Measurements from ENCODE around the gene EN1. TPM values are rescaled to one million over a fixed set of nuclear protein-coding genes. Genes with fewer than 3 reads are reported as not detected.

Gene EN1
- total and polyA plus RNA-seq, 2 of the 13 experiments (the other 11 are each of a cell fraction or from before 2014, with no cell fraction given), result not detected

DNA sequence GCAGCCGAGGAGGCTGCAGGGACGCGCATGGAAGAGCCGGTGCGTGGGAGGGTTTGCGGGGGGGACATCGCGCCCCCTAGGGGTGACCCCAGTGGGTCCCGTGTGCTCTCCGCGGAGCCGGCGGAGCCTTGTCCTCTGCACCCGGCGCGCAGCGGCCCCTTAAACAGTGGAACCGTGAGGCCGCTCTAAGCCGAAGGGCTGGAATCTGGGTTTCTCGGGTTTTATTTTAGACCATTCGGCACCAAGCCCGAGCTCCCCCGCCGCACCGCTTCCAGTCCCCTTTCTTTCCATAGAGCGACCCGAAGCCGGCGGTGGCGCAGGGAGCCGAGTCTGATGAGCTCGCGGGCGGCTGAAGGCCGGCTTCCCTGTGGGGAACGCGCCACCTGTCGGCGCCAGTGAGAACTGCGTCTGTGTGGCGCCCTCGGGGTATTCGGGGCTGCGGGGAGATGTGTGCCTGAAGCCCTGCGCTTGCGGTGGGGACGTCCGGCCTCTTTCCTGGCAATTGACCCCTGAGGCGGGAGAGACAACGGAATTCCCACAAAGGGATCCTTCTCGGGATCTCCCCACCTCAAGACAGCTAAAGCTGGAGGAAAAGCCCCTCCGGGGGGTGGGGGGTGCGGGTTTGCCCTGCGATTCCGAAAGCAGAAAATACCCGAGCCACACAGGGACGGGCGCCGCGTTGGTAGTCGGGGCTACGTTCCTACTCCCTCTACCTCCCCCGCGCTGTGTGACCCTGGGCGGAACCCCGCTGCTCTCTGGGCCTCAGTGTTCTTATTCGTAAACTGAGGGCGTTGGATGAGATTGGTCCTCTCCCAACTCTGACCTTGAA, 8.2 kb upstream of the EN1 start (continued):
- TF ChIP-seq, protein P1, sequence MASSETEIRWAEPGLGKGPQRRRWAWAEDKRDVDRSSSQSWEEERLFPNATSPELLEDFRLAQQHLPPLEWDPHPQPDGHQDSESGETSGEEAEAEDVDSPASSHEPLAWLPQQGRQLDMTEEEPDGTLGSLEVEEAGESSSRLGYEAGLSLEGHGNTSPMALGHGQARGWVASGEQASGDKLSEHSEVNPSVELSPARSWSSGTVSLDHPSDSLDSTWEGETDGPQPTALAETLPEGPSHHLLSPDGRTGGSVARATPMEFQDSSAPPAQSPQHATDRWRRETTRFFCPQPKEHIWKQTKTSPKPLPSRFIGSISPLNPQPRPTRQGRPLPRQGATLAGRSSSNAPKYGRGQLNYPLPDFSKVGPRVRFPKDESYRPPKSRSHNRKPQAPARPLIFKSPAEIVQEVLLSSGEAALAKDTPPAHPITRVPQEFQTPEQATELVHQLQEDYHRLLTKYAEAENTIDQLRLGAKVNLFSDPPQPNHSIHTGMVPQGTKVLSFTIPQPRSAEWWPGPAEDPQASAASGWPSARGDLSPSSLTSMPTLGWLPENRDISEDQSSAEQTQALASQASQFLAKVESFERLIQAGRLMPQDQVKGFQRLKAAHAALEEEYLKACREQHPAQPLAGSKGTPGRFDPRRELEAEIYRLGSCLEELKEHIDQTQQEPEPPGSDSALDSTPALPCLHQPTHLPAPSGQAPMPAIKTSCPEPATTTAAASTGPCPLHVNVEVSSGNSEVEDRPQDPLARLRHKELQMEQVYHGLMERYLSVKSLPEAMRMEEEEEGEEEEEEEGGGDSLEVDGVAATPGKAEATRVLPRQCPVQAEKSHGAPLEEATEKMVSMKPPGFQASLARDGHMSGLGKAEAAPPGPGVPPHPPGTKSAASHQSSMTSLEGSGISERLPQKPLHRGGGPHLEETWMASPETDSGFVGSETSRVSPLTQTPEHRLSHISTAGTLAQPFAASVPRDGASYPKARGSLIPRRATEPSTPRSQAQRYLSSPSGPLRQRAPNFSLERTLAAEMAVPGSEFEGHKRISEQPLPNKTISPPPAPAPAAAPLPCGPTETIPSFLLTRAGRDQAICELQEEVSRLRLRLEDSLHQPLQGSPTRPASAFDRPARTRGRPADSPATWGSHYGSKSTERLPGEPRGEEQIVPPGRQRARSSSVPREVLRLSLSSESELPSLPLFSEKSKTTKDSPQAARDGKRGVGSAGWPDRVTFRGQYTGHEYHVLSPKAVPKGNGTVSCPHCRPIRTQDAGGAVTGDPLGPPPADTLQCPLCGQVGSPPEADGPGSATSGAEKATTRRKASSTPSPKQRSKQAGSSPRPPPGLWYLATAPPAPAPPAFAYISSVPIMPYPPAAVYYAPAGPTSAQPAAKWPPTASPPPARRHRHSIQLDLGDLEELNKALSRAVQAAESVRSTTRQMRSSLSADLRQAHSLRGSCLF (CRISPR knock-in tag; IDR thresholded peaks at IDR 0.05; ENCODE audit: borderline replicate concordance), result no peak
- TF ChIP-seq RFX1 (IDR thresholded peaks at IDR 0.05) (no peak), ZNF547 (CRISPR knock-in tag; IDR thresholded peaks at IDR 0.05) (no peak), EZH2 (conservative IDR thresholded peaks at IDR 0.05; ENCODE audit: low read depth, low read length) (peak; percentile 76; the same call in 1 of the 2 replicates), THYN1 (CRISPR knock-in tag; IDR thresholded peaks at IDR 0.05; ENCODE audit: borderline replicate concordance, low read depth) (no peak), ZNF670 (CRISPR knock-in tag; IDR thresholded peaks at IDR 0.05; ENCODE audit: borderline replicate concordance) (no peak), TARDBP (CRISPR knock-in tag; IDR thresholded peaks at IDR 0.05) (no peak), MTA1 (CRISPR knock-in tag; IDR thresholded peaks at IDR 0.05; ENCODE audit: borderline replicate concordance) (no peak), ZFP36L1 (CRISPR knock-in tag; IDR thresholded peaks at IDR 0.05) (no peak), SRSF1 (optimal IDR thresholded peaks at IDR 0.05; ENCODE audit: low read depth, low read length) (no peak), KDM1A (CRISPR knock-in tag; IDR thresholded peaks at IDR 0.05) (no peak), XRCC5 (optimal IDR thresholded peaks at IDR 0.05; ENCODE audit: low read length) (peak; percentile 94), ZNF317 (CRISPR knock-in tag; IDR thresholded peaks at IDR 0.05) (peak; percentile 62; the same call in 1 of the 2 replicates), ZNF350 (CRISPR knock-in tag; IDR thresholded peaks at IDR 0.05; ENCODE audit: borderline replicate concordance, low read depth) (peak; percentile 61; the same call in 1 of the 2 replicates), MAFG (CRISPR knock-in tag; IDR thresholded peaks at IDR 0.05) (no peak)
- TF ChIP-seq, protein P2, sequence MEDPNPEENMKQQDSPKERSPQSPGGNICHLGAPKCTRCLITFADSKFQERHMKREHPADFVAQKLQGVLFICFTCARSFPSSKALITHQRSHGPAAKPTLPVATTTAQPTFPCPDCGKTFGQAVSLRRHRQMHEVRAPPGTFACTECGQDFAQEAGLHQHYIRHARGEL (CRISPR knock-in tag; IDR thresholded peaks at IDR 0.05), result no peak
- TF ChIP-seq, protein P3, sequence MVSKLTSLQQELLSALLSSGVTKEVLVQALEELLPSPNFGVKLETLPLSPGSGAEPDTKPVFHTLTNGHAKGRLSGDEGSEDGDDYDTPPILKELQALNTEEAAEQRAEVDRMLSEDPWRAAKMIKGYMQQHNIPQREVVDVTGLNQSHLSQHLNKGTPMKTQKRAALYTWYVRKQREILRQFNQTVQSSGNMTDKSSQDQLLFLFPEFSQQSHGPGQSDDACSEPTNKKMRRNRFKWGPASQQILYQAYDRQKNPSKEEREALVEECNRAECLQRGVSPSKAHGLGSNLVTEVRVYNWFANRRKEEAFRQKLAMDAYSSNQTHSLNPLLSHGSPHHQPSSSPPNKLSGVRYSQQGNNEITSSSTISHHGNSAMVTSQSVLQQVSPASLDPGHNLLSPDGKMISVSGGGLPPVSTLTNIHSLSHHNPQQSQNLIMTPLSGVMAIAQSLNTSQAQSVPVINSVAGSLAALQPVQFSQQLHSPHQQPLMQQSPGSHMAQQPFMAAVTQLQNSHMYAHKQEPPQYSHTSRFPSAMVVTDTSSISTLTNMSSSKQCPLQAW (CRISPR knock-in tag; IDR thresholded peaks at IDR 0.05), result no peak; the same call in 1 of the 2 replicates
- TF ChIP-seq, protein P4, sequence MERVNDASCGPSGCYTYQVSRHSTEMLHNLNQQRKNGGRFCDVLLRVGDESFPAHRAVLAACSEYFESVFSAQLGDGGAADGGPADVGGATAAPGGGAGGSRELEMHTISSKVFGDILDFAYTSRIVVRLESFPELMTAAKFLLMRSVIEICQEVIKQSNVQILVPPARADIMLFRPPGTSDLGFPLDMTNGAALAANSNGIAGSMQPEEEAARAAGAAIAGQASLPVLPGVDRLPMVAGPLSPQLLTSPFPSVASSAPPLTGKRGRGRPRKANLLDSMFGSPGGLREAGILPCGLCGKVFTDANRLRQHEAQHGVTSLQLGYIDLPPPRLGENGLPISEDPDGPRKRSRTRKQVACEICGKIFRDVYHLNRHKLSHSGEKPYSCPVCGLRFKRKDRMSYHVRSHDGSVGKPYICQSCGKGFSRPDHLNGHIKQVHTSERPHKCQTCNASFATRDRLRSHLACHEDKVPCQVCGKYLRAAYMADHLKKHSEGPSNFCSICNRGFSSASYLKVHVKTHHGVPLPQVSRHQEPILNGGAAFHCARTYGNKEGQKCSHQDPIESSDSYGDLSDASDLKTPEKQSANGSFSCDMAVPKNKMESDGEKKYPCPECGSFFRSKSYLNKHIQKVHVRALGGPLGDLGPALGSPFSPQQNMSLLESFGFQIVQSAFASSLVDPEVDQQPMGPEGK (CRISPR knock-in tag; IDR thresholded peaks at IDR 0.05), result 0 out of 2 replicates have a peak, but pooled peaks have one; percentile 10
